Activated CD8-positive, alpha-beta memory T cell treated with anti-CD3 and anti-CD28 coated beads, Interleukin-2, amount 10 ng/mL, durations not matched to agents 7 days and 5 days (primary cell): ENCODE data around the gene RACK1. TPM values are rescaled to one million over a fixed set of nuclear protein-coding genes. Genes with fewer than 3 reads are reported as not detected.
"Not testable (repeated sequence)": the region's sequence is repeated elsewhere in the genome, so short reads cannot be mapped to it uniquely, and the experiment has no call there.

ENCODE experiments used
- ATAC-seq: fragments of 150-1000 bp; cut with Tn5 transposase; one replicate; pipeline ENCODE4 v1.10.0; 2021; ENCODE audit warnings: moderate library complexity
- CTCF ChIA-PET: fragments of 350-600 bp; sonication (Branson Sonifier 250); formaldehyde crosslinking; loops from one replicate; lab custom pipeline; 2021; ENCODE audit warnings: antibody characterized with exemption; lab: Charles Lee
- DNase-seq: peaks from one replicate; pipeline ENCODE4 v3.0.0-alpha.2; 2020
- H3K27ac Mint-ChIP-seq: one replicate; pipeline ENCODE4 v1.8.0; 2021; ENCODE audit warnings: mild to moderate bottlenecking, mixed read lengths
- H3K27me3 Mint-ChIP-seq: one replicate; pipeline ENCODE4 v1.8.0; 2021; ENCODE audit warnings: mixed read lengths
- H3K36me3 Mint-ChIP-seq: one replicate; pipeline ENCODE4 v1.8.0; 2021; ENCODE audit warnings: mild to moderate bottlenecking, mixed read lengths
- H3K4me1 Mint-ChIP-seq: one replicate; pipeline ENCODE4 v1.8.0; 2021; ENCODE audit warnings: mixed read lengths
- H3K4me3 Mint-ChIP-seq: one replicate; pipeline ENCODE4 v1.8.0; 2021; ENCODE audit warnings: mild to moderate bottlenecking, moderate library complexity, mixed read lengths
- H3K9me3 Mint-ChIP-seq: one replicate; pipeline ENCODE4 v1.8.0; 2022; ENCODE audit warnings: low read depth, mixed read lengths
- total RNA-seq, 2 experiments: library from RNA; stranded (reverse); gene quantifications; one replicate each; pipeline ENCODE4 v1.2.3, GENCODE V29; 2021

Gene RACK1
- total RNA-seq, 2 experiments from 2014 or later: 1,565 to 1,861 TPM

GRCh38 chr5:181267907-181268306, 24.2 kb upstream of the RACK1 start:
- H3K27me3 Mint-ChIP-seq, H3K4me3 Mint-ChIP-seq, H3K9me3 Mint-ChIP-seq, ATAC-seq, H3K4me1 Mint-ChIP-seq, DNase-seq, CTCF ChIA-PET, H3K36me3 Mint-ChIP-seq, H3K27ac Mint-ChIP-seq: not testable (repeated sequence)

GRCh38 chr5:181267291-181267904, 23.7 kb upstream of the RACK1 start:
- H3K27ac Mint-ChIP-seq, CTCF ChIA-PET, H3K27me3 Mint-ChIP-seq, H3K4me1 Mint-ChIP-seq, H3K36me3 Mint-ChIP-seq, H3K4me3 Mint-ChIP-seq, DNase-seq, ATAC-seq, H3K9me3 Mint-ChIP-seq: not testable (repeated sequence)

- CTCF ChIA-PET: no interaction called here
Measured at GRCh38 chr5:181265092-181265671, 21.5 kb upstream of the RACK1 start.

GRCh38 chr5:181263633-181264032, 19.9 kb upstream of the RACK1 start:
- no peak overlapping the region for H3K27ac Mint-ChIP-seq
- H3K27me3 Mint-ChIP-seq: no peaks in the 10 kb centered on the region
- CTCF ChIA-PET: interaction anchor here (1.4 kb wide), 1 partner anchor 75 kb away, joined by 3 read pairs; no protein-coding TSS in a partner anchor
- no peak for DNase-seq
- ATAC-seq: no peak
- no peaks in the 10 kb centered on the region for H3K9me3 Mint-ChIP-seq
- H3K36me3 Mint-ChIP-seq: peaks cover 8% of the 10 kb centered on the region
- H3K4me1 Mint-ChIP-seq: peaks cover 16% of the 10 kb centered on the region
- H3K4me3 Mint-ChIP-seq: no peak overlapping the region

More at GRCh38 chr5:181265092-181265671, 21.5 kb upstream of the RACK1 start:
- H3K36me3 Mint-ChIP-seq: peaks cover 8% of the 10 kb centered on the region
- H3K4me1 Mint-ChIP-seq: peaks cover 1% of the 10 kb centered on the region
- no peaks in the 10 kb centered on the region for H3K27me3 Mint-ChIP-seq
- ATAC-seq (no peak), DNase-seq (no peak)
- H3K27ac Mint-ChIP-seq: no peak overlapping the region
- no peaks in the 10 kb centered on the region for H3K9me3 Mint-ChIP-seq
- H3K4me3 Mint-ChIP-seq: no peak overlapping the region

GRCh38 chr5:181261320-181262049, 17.8 kb upstream of the RACK1 start:
- Mint-ChIP-seq H3K36me3 (peaks cover 19% of the 10 kb centered on the region), H3K27me3 (no peaks in the 10 kb centered on the region), H3K9me3 (no peaks in the 10 kb centered on the region), H3K4me3 (peak overlapping the region; percentile 96), H3K27ac (peak overlapping the region; percentile 95), H3K4me1 (peaks cover 34% of the 10 kb centered on the region)
- CTCF ChIA-PET: interaction anchor here (1.1 to 4.0 kb wide), 9 partner anchors 13 to 89 kb away, joined by 3 to 49 read pairs (median 6); partner anchors contain the start of genes RACK1 and TRIM41
- ATAC-seq (peak; percentile 67), DNase-seq (peak; percentile 89)

- H3K9me3 Mint-ChIP-seq: no peaks in the 10 kb centered on the region
- peaks cover 40% of the 10 kb centered on the region for H3K4me1 Mint-ChIP-seq
- DNase-seq (peak; percentile 96), ATAC-seq (peak; percentile 84)
- peak within 1 kb of the TSS; percentile 96 for H3K4me3 Mint-ChIP-seq
- peak within 1 kb of the TSS; percentile 95 for H3K27ac Mint-ChIP-seq
- CTCF ChIA-PET: interaction anchor here (0.9 to 4.0 kb wide), 8 partner anchors 12 to 88 kb away, joined by 3 to 49 read pairs (median 7); partner anchors contain the start of gene RACK1
- peaks cover 24% of the 10 kb centered on the region for H3K36me3 Mint-ChIP-seq
- no peaks in the 10 kb centered on the region for H3K27me3 Mint-ChIP-seq
Measured at GRCh38 chr5:181260720-181261319, 17.1 kb upstream of the RACK1 start, which contains the start of gene TRIM52. TRIM52 (minus strand) TSS chr5:181261143; CDS start chr5:181260813, 330 bp downstream.

GRCh38 chr5:181259974-181260719, 16.4 kb upstream of the RACK1 start:
- Mint-ChIP-seq H3K4me3 (peak overlapping the region; percentile 96), H3K9me3 (no peaks in the 10 kb centered on the region), H3K27me3 (no peaks in the 10 kb centered on the region), H3K27ac (peak overlapping the region; percentile 95), H3K4me1 (peaks cover 47% of the 10 kb centered on the region), H3K36me3 (peaks cover 30% of the 10 kb centered on the region)
- ATAC-seq (no peak), DNase-seq (no peak)
- CTCF ChIA-PET: interaction anchor here (0.9 to 4.0 kb wide), 5 partner anchors 12 to 79 kb away, joined by 3 to 49 read pairs (median 6); partner anchors contain the start of gene RACK1

- Mint-ChIP-seq H3K4me3 (peak overlapping the region; percentile 96), H3K4me1 (peaks cover 53% of the 10 kb centered on the region)
- CTCF ChIA-PET: interaction anchor here (2.9 to 4.0 kb wide), 2 partner anchors 11 to 16 kb away, joined by 13 to 49 read pairs; partner anchors contain the start of gene RACK1
Measured at GRCh38 chr5:181259283-181259682, 15.6 kb upstream of the RACK1 start.

GRCh38 chr5:181258576-181258975, 14.9 kb upstream of the RACK1 start:
- ATAC-seq (no peak), DNase-seq (no peak)
- no peaks in the 10 kb centered on the region for H3K9me3 Mint-ChIP-seq
- peak overlapping the region; percentile 31 for H3K27ac Mint-ChIP-seq
- H3K36me3 Mint-ChIP-seq: peaks cover 30% of the 10 kb centered on the region
- peaks cover 55% of the 10 kb centered on the region for H3K4me1 Mint-ChIP-seq
- CTCF ChIA-PET: interaction anchor here (4.0 kb wide), 1 partner anchor 10 kb away, joined by 49 read pairs; no protein-coding TSS in a partner anchor
- no peaks in the 10 kb centered on the region for H3K27me3 Mint-ChIP-seq
- H3K4me3 Mint-ChIP-seq: peak overlapping the region; percentile 96

More at GRCh38 chr5:181259283-181259682, 15.6 kb upstream of the RACK1 start:
- no peaks in the 10 kb centered on the region for H3K9me3 Mint-ChIP-seq
- H3K27ac Mint-ChIP-seq: peak overlapping the region; percentile 95
- DNase-seq: no peak
- peaks cover 32% of the 10 kb centered on the region for H3K36me3 Mint-ChIP-seq
- H3K27me3 Mint-ChIP-seq: no peaks in the 10 kb centered on the region
- no peak for ATAC-seq

- ATAC-seq (no peak), DNase-seq (no peak)
- H3K4me1 Mint-ChIP-seq: peaks cover 73% of the 10 kb centered on the region
- H3K4me3 Mint-ChIP-seq: no peak overlapping the region
- CTCF ChIA-PET: interaction anchor here (1.8 kb wide), 1 partner anchor 71 kb away, joined by 8 read pairs; no protein-coding TSS in a partner anchor
- H3K27ac Mint-ChIP-seq: peak overlapping the region; percentile 35
- H3K27me3 Mint-ChIP-seq: no peaks in the 10 kb centered on the region
- H3K36me3 Mint-ChIP-seq: peaks cover 39% of the 10 kb centered on the region
- no peaks in the 10 kb centered on the region for H3K9me3 Mint-ChIP-seq
Measured at GRCh38 chr5:181255836-181256578, 12.3 kb upstream of the RACK1 start.

GRCh38 chr5:181255276-181255675, 11.6 kb upstream of the RACK1 start:
- CTCF ChIA-PET: interaction anchor here (1.5 to 1.8 kb wide), 2 partner anchors 10 to 71 kb away, joined by 3 to 8 read pairs; no protein-coding TSS in a partner anchor
- ATAC-seq (no peak), DNase-seq (no peak)
- peaks cover 44% of the 10 kb centered on the region for H3K36me3 Mint-ChIP-seq
- no peak overlapping the region for H3K27ac Mint-ChIP-seq
- H3K27me3 Mint-ChIP-seq: no peaks in the 10 kb centered on the region
- H3K9me3 Mint-ChIP-seq: no peaks in the 10 kb centered on the region
- H3K4me1 Mint-ChIP-seq: peaks cover 78% of the 10 kb centered on the region
- no peak overlapping the region for H3K4me3 Mint-ChIP-seq
